HG03060 (cell line): ENCODE data around the gene RASA3.
"Not testable (repeated sequence)": the region's sequence is repeated elsewhere in the genome, so short reads cannot be mapped to it uniquely, and the experiment has no call there.

Experiments used
- ATAC-seq: cut with Tn5 transposase; IDR thresholded peaks from one replicate; pipeline ENCODE4 v1.9.1; 2021; ENCODE audit warnings: low read depth, moderate number of reproducible peaks; ENCODE audit not compliant: unreplicated experiment

RASA3 gene

DNA sequence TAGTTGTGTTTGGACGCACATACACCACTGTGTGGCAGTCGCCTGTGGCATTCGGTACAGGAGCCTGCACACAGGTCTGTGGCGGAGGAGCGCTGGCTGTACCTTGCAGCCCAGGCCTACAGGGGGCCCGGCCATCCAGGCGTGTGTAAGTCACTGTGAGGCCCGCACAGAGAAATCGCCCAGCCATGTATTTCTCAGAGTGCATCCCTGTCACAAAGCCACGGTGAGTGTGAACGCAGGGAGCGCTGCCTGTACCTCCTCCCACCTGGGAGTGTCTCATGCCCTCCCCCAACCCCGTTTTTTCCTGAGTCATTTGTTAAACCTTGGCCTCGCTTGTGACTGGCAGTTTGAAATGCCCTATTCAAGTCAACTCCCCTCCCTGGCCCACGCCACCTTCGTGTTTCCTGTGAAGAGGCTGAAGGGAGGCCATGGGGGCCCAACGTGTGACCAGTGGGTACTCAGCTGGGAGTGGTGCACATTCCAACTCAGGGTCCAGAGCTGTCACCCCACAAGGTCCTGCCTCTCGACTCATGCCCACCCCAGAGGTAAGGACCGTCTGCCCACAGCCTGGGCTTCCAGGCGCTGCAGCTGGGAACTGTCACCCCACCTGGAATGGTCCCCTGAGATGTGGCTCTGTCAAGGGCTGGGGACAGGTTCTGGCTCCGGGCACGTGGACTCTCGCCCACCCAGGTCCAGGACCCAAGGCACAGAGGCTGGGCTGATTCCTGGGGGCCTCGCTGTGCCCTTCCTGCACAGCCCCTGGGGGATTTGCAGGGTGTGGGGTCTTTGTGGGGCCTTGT, 11.6 kb upstream of the RASA3 start:
- peak; percentile 37 for ATAC-seq

GRCh38 chr13:114142640-114143490, 10.4 kb upstream of the RASA3 start:
- no peak for ATAC-seq

DNA sequence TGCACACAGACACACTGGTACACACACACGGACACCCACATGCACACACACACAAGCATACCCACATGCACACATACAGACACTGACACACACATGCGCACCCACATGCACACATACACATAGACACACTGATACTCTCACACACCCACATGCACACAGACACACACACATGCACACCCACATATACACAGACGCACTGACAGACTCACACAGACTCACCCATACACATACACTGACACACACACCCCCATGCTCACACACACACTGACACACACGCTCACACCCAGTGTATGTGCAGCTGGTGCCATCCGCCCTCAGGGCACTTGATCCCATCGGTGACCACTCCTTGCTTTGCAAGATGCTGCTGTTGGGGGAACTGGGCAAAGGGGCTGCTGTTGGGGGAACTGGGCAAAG, 9.7 kb upstream of the RASA3 start:
- ATAC-seq: no peak

DNA sequence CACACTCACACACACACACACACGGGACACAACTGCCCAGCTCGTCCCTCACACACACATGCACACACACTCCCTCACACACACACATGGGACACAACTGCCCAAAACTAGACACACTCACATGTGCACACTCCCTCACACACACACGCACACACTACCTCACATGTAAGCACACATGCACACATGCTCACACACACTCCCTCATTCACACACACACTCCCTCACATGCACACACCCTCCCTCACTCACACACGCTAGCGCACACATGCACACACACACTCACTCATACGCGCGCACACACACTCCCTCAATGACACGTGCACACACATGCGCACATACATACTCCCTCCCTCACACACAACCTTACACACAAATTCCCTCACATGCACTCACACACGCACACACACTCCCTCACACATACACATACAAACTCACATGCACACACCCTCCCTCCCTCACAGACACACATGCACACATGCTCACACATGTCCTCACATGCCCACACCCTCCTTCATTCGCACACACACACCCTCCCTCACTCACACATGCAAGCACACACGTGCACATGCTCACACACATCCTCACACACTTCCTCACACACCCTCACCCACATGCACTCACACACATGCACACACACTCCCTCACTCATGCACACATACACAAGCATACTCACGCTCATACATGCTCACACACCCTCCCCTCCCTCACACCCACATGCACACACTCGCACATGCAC, 9.0 kb upstream of the RASA3 start:
- ATAC-seq: no peak

- no peak for ATAC-seq
These were observed 8.5 kb upstream of the RASA3 start for GRCh38 chr13:114140906-114141250.

DNA sequence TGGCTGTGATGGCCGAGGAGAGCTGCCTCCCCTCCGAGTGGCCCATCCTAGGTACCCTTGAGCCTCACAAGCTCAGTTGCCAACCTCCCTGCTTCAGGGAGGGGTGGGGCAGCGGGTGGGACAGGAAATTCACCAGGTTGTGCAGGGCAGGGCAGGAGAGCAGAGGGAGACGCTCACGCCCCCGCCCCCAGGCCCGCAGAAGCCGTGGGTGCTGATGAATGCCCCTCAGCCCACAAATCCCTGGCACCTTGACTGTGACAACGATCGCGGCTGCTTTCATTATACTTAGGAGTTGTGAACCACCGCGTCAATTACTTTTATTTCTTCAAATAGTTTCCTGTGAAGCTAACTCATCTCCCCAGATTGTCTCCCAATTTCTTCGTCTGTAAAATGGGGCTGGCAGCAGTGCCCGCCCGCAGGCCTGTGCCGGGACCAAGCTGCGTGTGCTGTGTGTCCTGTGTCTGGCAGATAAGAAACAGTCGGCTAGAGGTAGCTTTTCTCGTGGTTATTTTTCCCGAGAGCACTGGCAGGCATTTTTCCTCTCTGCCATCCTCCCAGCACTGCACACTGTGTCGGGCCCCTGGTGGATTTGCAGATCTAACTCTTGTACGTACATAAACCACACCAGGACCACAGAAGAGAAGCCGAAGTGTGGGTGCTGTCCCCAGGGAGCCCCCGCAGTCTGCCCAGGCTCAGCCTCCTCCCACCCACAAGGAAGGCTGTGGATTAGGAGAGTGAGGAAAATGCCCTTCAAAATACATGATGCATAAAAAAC, 7.9 kb upstream of the RASA3 start:
- no peak for ATAC-seq

DNA sequence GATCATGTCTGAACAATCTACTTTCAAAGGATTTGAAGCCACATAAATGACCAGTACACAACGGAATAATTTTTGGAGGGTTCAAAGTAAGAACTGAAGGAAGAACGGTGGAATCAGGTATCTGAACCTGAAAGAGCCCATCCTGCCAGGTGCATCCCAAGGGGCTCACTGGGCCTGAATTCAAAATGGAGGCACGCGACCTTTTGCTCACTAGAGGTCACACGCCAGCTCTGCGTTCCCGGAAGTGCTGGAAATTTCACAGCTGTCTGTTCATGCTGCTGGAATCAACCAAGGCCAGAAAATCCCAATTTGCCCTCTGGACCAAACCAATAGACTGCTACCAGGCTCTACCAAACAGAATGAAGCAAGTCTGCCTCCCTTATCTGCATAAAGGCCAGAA, 4.2 kb upstream of the RASA3 start:
- ATAC-seq: no peak

DNA sequence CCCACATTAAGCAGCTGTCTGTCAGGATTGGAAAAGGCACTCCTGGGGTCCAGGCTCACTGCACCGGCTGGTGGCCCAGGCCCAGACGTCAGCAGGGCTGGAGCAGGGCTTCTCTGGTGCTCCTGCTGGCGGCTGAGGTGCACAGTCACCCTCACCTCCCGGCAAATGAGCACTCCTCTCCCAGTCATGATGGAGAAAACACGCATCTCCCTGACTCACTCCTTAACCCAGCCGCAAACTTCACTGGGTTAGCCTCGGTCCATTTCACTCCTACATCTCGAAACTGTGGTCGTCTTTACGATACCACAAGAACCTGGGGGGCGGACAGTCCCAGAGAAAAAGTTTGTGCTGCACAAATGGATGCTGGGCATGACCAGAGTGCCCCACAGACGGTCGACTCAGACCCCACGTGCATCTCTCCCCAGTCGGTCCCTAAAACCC, 3.3 kb upstream of the RASA3 start:
- ATAC-seq: no peak

GRCh38 chr13:114134944-114135610, 2.7 kb upstream of the RASA3 start:
- ATAC-seq: no peak

DNA sequence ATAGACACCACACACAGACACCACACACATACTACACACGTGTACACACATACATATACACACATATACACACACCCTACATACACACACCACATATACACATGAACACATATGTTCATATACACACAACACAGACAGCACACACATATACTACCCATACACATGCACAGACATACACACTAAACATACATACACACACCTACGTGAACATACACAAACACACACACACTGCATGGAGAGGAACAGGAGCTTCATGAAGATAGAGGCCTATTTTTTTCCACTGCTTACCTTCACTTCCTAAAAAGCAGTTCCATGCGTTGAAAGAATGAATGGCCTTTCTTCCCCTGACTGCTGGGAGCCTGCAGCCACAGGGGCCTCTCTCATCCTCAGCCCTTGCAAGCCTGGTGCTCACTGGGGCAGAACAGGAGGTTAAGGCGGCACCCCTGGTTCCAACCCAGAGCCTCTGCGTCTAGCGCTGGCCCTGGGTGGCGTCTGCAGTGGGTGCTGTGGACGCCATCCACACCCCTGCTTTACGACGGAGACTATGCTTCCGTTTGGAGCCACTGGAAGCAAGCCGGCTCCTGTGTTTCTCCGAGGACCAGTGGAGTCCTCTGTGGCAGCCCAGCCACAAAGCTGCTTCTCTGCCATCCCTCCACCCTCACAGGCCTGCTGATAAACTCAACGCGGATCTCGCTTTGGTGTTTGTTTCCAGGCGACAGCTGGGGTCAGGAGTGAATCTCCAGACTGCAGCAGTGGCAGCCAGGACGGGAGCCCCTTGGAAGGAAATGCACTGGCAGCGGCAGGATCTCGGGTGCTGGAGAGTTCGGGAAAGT, 1.9 kb upstream of the RASA3 start:
- no peak for ATAC-seq

DNA sequence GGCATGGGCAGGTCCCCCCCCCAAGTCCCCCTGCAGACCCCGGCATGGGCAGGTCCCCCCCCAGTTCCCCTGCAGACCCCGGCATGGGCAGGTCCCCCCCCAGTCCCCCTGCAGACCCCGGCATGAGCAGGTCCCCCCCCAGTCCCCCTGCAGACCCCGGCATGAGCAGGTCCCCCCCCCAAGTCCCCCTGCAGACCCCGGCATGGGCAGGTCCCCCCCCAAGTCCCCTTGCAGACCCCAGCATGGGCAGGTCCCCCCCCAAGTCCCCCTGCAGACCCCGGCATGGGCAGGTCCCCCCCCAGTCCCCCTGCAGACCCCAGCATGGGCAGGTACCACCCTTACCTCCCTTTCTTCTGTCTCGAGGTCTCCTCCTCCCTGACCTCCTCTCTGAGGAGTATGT, 1.1 kb upstream of the RASA3 start:
- not testable (repeated sequence) for ATAC-seq

DNA sequence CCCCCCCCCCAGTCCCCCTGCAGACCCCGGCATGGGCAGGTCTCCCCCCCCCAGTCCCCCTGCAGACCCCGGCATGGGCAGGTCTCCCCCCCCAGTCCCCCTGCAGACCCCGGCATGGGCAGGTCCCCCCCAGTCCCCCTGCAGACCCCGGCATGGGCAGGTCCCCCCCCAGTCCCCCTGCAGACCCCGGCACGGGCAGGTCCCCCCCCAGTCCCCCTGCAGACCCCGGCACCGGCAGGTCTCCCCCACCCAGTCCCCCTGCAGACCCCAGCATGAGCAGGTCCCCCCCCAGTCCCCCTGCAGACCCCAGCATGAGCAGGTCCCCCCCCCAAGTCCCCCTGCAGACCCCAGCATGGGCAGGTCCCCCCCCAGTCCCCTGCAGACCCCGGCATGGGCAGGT, 703 bp upstream of the RASA3 start:
- not testable (repeated sequence) for ATAC-seq

DNA sequence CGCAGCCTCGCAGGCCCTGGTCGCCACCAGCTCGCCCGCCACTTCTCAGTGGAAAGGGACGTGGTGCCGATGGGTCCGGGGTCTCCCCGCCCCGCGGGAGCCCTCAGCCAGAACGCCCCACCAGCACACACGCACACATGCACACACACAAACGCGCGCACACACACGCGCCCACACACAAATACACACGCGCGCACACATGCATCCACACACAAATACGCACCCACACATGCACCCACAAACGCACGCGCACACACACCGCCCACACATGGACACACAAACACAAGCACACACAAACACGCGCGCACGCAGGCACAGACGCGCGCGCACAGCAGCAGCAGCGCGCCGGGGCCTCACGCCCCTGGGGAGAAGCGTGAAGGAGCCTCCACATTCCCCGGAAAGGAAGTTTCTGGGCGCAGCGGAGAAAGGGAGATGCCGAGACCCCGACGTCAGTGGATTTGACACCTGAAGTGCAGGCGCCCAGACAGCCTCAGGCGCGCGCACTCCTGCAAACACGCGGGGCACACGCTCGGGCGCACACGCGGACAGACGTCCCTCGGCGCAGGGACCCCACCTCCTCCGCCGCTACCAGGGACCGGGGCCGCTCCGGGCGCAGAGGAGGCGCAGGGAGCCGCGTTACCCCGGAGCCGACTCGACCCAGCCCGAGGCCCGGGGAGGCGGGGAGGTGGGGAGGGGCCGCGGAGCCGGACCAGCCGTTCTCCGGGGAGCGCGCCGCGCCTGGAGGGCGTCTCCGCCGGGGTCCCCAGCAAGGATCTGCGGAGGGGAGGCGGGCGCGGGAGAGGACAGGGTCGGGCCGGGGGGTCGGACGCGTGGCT, 622 bp downstream of the RASA3 start:
- ATAC-seq: no peak

- ATAC-seq: no peak
These were observed 1.4 kb downstream of the RASA3 start for GRCh38 chr13:114130837-114131582.

GRCh38 chr13:114130131-114130836, 2.1 kb downstream of the RASA3 start:
- ATAC-seq: no peak

DNA sequence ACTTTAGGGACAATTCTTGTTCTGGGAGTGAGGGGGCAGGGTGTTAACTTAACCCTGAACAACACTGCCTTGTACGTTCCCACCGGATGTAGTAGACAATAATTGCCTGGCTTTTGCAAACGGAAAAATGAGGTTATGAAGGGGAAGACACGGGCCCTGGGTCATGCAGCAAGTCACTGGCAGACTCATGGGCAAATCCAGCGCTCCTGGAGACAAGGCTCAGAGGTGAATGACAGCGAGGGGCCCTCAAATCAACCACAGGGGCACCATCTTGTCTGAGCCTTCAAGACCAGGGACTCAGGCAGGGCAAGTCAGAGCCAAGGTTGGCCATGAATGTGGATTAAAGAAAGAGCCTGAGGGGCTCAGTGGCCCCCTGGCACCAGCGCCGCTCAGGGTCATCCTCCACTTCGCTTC, 2.8 kb downstream of the RASA3 start:
- no peak for ATAC-seq
